ENCODE measurements around the gene DAB2. TPM values are rescaled to one million over a fixed set of nuclear protein-coding genes. Genes with fewer than 3 reads are reported as not detected.

The DAB2 gene
- polyA plus RNA-seq, 1 donor (not counting 4 experiments of a cell fraction or from before 2014, with no cell fraction given): 10.4 TPM

GRCh38 chr5:39455645-39456044 lies 30.9 kb upstream of the DAB2 start:
- Histone ChIP-seq H2AFZ (ENCODE audit: control insufficient read depth, low read length) (no peak overlapping the region), H3K27ac (ENCODE audit: control insufficient read depth, insufficient read depth, low read length) (no peak overlapping the region), H3K27me3 (ENCODE audit: control insufficient read depth, extremely low read depth, insufficient read depth, low read length) (no peaks in the 10 kb centered on the region), H3K9me1 (ENCODE audit: control insufficient read depth, extremely low read depth, insufficient read depth, low read length) (no peaks in the 10 kb centered on the region), H3K9ac (ENCODE audit: control insufficient read depth, extremely low read depth, insufficient read depth, low read length) (no peak overlapping the region), H4K20me1 (ENCODE audit: control insufficient read depth, extremely low read depth, insufficient read depth, low read length) (no peaks in the 10 kb centered on the region), H3K4me1 (ENCODE audit: control insufficient read depth, extremely low read depth, insufficient read depth, low read length) (no peaks in the 10 kb centered on the region), H3K79me2 (ENCODE audit: control insufficient read depth, insufficient read depth, low read length) (no peaks in the 10 kb centered on the region), H3K4me2 (ENCODE audit: control insufficient read depth, extremely low read depth, insufficient read depth, low read depth, low read length) (no peak overlapping the region), H3K9me3 (ENCODE audit: control insufficient read depth, low read depth, low read length) (no peaks in the 10 kb centered on the region), H3K36me3 (ENCODE audit: control insufficient read depth in 2 of 2, extremely low read depth in 1 of 2, insufficient read depth in 2 of 2, low read length in 2 of 2) (no peaks in the 10 kb centered on the region), H3K4me3 (ENCODE audit: control insufficient read depth in 2 of 3, extremely low read depth in 1 of 3, insufficient read depth in 2 of 3, low read depth in 1 of 3, low read length in 3 of 3) (no peak overlapping the region)
- dilution Hi-C loops (cut with MboI; ENCODE audit: extremely low pct_ligation_motif_present, low sequenced_read_pairs): no loop called here
- TF ChIP-seq CTCF (optimal IDR thresholded peaks at IDR 0.05 in 1 of 3, IDR thresholded peaks at IDR 0.05 in 1 of 3, conservative IDR thresholded peaks at IDR 0.05 in 1 of 3; ENCODE audit: extremely low read depth in 1 of 3, insufficient read depth in 2 of 3, low read length in 3 of 3): no peak
- no peak for TF ChIP-seq EZH2 (IDR thresholded peaks at IDR 0.05; ENCODE audit: low read length)
- DNase-seq (ENCODE audit: low read depth, low spot score) (no peak), FAIRE-seq (no peak)

- Histone ChIP-seq H3K36me3 (ENCODE audit: control insufficient read depth in 2 of 2, extremely low read depth in 1 of 2, insufficient read depth in 2 of 2, low read length in 2 of 2) (no peaks in the 10 kb centered on the region), H3K9me3 (ENCODE audit: control insufficient read depth, low read depth, low read length) (no peaks in the 10 kb centered on the region), H3K79me2 (ENCODE audit: control insufficient read depth, insufficient read depth, low read length) (no peaks in the 10 kb centered on the region), H4K20me1 (ENCODE audit: control insufficient read depth, extremely low read depth, insufficient read depth, low read length) (no peaks in the 10 kb centered on the region), H3K27ac (ENCODE audit: control insufficient read depth, insufficient read depth, low read length) (no peak overlapping the region), H3K4me3 (ENCODE audit: control insufficient read depth in 2 of 3, extremely low read depth in 1 of 3, insufficient read depth in 2 of 3, low read depth in 1 of 3, low read length in 3 of 3) (no peak overlapping the region), H3K4me2 (ENCODE audit: control insufficient read depth, extremely low read depth, insufficient read depth, low read depth, low read length) (no peak overlapping the region), H3K9me1 (ENCODE audit: control insufficient read depth, extremely low read depth, insufficient read depth, low read length) (no peaks in the 10 kb centered on the region), H3K9ac (ENCODE audit: control insufficient read depth, extremely low read depth, insufficient read depth, low read length) (no peak overlapping the region), H2AFZ (ENCODE audit: control insufficient read depth, low read length) (no peak overlapping the region), H3K27me3 (ENCODE audit: control insufficient read depth, extremely low read depth, insufficient read depth, low read length) (no peaks in the 10 kb centered on the region), H3K4me1 (ENCODE audit: control insufficient read depth, extremely low read depth, insufficient read depth, low read length) (no peaks in the 10 kb centered on the region)
- TF ChIP-seq CTCF (optimal IDR thresholded peaks at IDR 0.05 in 1 of 3, IDR thresholded peaks at IDR 0.05 in 1 of 3, conservative IDR thresholded peaks at IDR 0.05 in 1 of 3; ENCODE audit: extremely low read depth in 1 of 3, insufficient read depth in 2 of 3, low read length in 3 of 3): no peak
- TF ChIP-seq EZH2 (IDR thresholded peaks at IDR 0.05; ENCODE audit: low read length): no peak
- no peak for DNase-seq (ENCODE audit: low read depth, low spot score)
- dilution Hi-C loops (cut with MboI; ENCODE audit: extremely low pct_ligation_motif_present, low sequenced_read_pairs): no loop called here
- no peak for FAIRE-seq
These were observed 28.8 kb upstream of the DAB2 start for GRCh38 chr5:39453606-39454005.
